NCI-H1092 treated with DMSO at 0.1 percent for 48 hours (cell line): ENCODE data around the gene CDH4.
"Not testable (repeated sequence)": the region's sequence is repeated elsewhere in the genome, so short reads cannot be mapped to it uniquely, and the experiment has no call there.

Source experiments
- DNase-seq: peaks from one replicate; lab custom pipeline; 2025; lab: John Stamatoyannopoulos, UW

Gene CDH4

GRCh38 chr20:61850457-61850856 is 598.4 kb downstream of the CDH4 start:
- DNase-seq = no peak

GRCh38 chr20:61850926-61851900 is 599.2 kb downstream of the CDH4 start:
- DNase-seq = no peak

- no peak for DNase-seq
Observed at GRCh38 chr20:61852268-61853072, 600.4 kb downstream of the CDH4 start.

GRCh38 chr20:61853073-61854005 is 601.3 kb downstream of the CDH4 start:
- no peak for DNase-seq

GRCh38 chr20:61854538-61854937 is 602.5 kb downstream of the CDH4 start:
- DNase-seq = not testable (repeated sequence)

DNA sequence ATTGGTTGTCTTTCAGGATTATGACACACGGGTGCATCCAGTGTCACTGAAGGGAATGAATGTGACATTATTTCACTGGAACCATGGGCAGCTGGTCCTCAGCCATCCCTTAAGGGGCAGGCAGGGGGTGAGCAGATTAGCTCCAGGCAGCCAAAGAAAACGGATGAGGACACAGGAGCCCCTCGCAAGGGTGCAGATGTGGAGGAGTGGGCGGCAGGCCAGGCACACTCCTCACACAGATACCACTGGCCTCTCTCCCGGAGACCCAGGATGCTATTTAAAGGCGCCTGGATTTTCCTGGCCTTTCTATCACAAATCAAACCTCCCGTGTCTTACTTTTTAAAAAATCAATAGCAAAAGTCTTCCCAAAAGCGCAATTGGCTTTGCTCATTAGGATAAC is 603.2 kb downstream of the CDH4 start:
- no peak for DNase-seq

- DNase-seq = no peak
Observed at GRCh38 chr20:61856626-61857413, 604.8 kb downstream of the CDH4 start.

GRCh38 chr20:61857414-61857775 is 605.3 kb downstream of the CDH4 start:
- DNase-seq = no peak

DNA sequence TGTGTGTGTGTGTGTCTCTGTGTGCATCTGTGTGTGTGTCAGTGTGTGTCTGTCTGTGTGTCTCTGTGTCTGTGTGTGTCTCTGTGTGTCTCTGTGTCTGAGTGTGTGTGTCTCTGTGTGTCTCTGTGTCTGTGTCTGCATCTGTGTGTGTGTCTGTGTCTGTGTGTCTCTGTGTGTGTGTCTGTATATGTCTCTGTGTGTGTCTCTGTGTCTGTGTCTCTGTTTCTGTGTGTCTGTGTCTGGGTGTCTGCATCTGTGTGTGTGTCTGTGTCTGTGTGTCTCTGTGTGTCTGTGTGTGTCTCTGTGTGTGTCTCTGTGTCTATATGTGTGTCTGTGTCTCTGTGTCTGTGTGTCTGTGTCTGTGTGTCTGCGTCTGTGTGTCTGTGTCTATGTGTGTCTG is 605.8 kb downstream of the CDH4 start:
- DNase-seq = no peak

DNA sequence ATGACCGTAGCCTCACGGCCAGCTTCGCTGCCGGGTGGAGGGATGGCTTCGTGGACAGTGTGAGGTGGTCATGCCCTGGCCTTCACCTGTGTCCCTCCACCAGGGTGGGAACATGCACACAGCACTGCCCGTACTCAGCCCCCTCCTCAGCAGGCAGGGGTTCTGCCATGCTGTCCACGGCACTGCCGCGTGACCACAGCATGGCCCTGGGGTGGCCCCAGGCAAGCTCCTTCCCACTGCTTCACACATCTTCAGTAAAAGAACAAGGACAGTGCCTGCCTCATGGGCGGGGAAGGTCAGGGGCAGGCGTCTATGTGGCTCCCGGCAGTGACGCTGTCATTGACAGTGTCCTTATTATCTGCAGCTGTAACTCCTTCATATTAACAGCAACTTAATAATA is 607.7 kb downstream of the CDH4 start:
- no peak for DNase-seq

DNA sequence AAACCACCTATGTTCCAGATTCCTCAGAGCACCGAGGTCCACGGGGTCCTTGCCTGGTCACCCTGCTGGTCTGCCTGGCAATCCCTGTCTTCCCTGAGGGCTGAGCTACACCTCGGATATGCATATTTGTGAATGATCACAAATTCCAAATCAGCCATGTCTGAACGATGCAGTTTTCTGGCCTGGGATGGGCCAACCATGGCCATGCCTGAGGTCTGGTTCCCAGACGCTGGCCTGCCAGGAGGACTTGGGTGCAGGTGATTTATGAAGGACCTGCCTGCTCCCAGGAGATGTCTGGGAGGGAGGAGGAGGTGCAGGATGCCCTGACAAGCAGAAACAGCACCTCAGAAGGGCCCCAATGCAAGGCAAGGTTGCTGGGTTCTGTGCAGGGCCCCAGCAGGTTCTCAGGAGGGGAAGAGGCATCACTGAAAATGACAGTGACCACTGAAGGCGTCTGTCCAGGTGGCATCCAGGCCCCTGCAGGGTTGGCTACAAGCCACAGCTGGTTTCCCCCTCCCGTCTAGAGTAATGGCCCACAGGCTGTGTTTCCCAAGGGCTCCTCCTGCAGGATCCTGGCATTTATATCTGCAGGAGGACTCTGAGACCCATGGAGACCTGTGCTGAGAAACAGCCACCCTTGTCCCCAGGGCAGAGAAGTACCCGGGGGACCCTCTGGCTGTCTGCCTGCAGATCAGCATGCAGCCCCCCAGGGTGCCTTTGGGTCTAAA is 608.4 kb downstream of the CDH4 start:
- DNase-seq = no peak

GRCh38 chr20:61861054-61861841 is 609.2 kb downstream of the CDH4 start:
- DNase-seq = no peak

DNA sequence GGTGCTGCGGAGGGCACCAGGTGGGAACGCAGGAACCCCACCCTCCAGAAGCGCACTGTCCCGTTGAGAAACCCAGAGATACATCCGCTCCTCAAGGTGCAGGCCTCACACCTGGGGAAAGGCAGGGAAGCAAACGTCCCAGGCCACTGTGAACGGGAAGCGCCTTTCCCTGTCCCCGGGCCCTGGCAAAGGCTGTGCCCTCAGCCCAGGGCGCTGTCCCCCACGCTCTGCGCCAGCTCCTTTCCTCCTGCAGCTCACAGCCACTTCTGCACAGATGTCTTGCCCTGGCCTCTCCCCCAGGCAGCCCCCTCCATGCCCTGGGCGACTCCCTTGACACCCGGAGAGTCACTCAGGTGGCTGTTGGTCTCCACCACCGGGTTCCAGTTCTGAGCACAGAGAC is 609.8 kb downstream of the CDH4 start:
- no peak for DNase-seq

- DNase-seq = no peak
Observed at GRCh38 chr20:61862881-61863280, 610.8 kb downstream of the CDH4 start.

DNA sequence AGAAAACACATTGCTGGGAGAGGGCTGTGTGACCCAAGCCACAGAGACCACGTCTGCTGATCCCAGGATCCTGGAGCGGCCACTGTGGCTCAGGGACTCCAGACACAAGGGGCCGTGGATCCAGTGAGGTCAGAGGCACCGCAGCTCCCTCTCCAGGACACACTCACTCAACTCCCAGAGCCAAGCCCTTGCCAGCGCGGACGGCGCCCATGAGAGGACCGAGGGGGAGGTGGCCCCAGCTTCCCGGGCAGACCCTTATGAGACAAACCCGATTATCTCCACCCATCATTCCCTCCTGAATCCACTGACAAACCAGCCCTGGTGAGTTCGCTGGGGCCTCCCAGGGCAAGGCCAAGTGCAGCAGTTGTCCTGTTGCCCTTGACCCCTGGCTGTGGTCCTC is 612.4 kb downstream of the CDH4 start:
- DNase-seq = no peak

- no peak for DNase-seq
Observed at GRCh38 chr20:61865353-61865752, 613.3 kb downstream of the CDH4 start.

- no peak for DNase-seq
Observed at GRCh38 chr20:61866165-61866564, 614.1 kb downstream of the CDH4 start.

- DNase-seq = no peak
Observed at GRCh38 chr20:61868006-61868405, 615.9 kb downstream of the CDH4 start.

DNA sequence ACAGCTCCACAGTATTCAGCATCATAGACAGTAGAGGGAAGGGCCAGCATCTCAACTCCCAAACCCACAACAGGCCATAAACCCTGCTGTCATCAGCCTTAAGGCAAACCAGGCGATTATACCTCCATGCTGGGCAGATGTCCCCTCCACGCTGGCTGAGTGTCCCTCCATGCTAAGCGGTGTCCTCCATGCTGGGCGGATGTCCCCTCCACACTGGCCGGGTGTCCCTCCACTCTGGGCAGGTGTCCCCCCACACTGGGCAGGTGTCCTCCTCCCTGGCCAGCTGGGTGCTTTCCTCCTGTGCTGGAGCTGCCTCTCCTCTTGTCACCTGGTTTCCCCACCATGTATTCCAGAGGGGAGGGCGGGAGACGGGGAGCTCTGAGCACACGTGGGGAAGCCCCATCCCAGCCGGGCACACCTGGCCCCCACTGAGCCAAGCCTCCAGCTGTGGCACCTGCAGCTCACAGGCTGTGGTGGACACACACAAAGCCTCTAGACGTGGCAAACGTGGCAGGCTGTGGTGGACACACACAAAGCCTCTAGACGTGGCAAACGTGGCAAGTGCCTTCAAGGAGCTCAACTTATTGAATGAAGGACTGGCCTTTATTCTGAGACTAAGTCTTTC is 616.5 kb downstream of the CDH4 start:
- DNase-seq = no peak
